Smooth muscle cell (in vitro differentiated cells): ENCODE data around the gene SLIT3. TPM values are rescaled to one million over a fixed set of nuclear protein-coding genes. Genes with fewer than 3 reads are reported as not detected.

Source experiments
- DNase-seq: peaks from one replicate; lab custom pipeline; 2025; ENCODE audit not compliant: unreplicated experiment; lab: John Stamatoyannopoulos, UW
- H2AFZ ChIP-seq: fragments of 200-600 bp; sonication (generic); 2 replicates; pipeline ENCODE4 v1.6.0; 2016; ENCODE audit warnings: antibody characterized with exemption, low read depth, mild to moderate bottlenecking
- H3F3A ChIP-seq: fragments of 200-600 bp; sonication (generic); 2 replicates; pipeline ENCODE4 v1.6.0; 2017; ENCODE audit warnings: antibody characterized with exemption, low read depth
- H3K27ac ChIP-seq: fragments of 200-600 bp; sonication (generic); 2 replicates; pipeline ENCODE4 v1.5.1; 2016; ENCODE audit warnings: low read depth, mild to moderate bottlenecking
- H3K27me3 ChIP-seq: fragments of 200-600 bp; sonication (generic); 2 replicates; pipeline ENCODE4 v1.6.1; 2016; ENCODE audit warnings: low read depth, mild to moderate bottlenecking
- H3K36me3 ChIP-seq: fragments of 200-600 bp; sonication (generic); 2 replicates; pipeline ENCODE4 v1.5.1; 2016; ENCODE audit warnings: low read depth
- H3K4me1 ChIP-seq: fragments of 200-600 bp; sonication (generic); 2 replicates; pipeline ENCODE4 v1.5.1; 2016; ENCODE audit warnings: low read depth
- H3K4me2 ChIP-seq: fragments of 200-600 bp; sonication (generic); 2 replicates; pipeline ENCODE4 v1.6.0; 2016; ENCODE audit warnings: mild to moderate bottlenecking
- H3K4me3 ChIP-seq: fragments of 200-600 bp; sonication (generic); 2 replicates; pipeline ENCODE4 v1.5.1; 2016; ENCODE audit warnings: mild to moderate bottlenecking
- H3K79me2 ChIP-seq: fragments of 200-600 bp; sonication (generic); 2 replicates; pipeline ENCODE4 v1.6.0; 2016; ENCODE audit warnings: low read depth, mild to moderate bottlenecking
- H3K9ac ChIP-seq: fragments of 200-600 bp; sonication (generic); 2 replicates; pipeline ENCODE4 v1.6.0; 2016; ENCODE audit warnings: low read depth
- H3K9me3 ChIP-seq: fragments of 200-600 bp; sonication (generic); replicated peaks from 2 replicates; pipeline ENCODE4 v1.5.1; 2016; ENCODE audit warnings: low read depth
- H4K20me1 ChIP-seq: fragments of 200-600 bp; sonication (generic); 2 replicates; pipeline ENCODE4 v1.6.0; 2016; ENCODE audit warnings: low read depth
- CTCF ChIP-seq: fragments of 200-600 bp; sonication (generic); IDR thresholded peaks from 2 replicates; pipeline ENCODE4 v1.5.1; 2017; ENCODE audit warnings: borderline replicate concordance, mild to moderate bottlenecking, antibody characterized with exemption; ENCODE audit not compliant: insufficient read depth, poor library complexity, severe bottlenecking
- WGBS: methylation state at CpG from one replicate; pipeline ENCODE4 v1.1.7; 2016; ENCODE audit warnings: low lambda C conversion rate; 5-methylcytosine and 5-hydroxymethylcytosine counted together
- polyA plus RNA-seq: library from polyadenylated mRNA; unstranded; fragments of >200 nt; fragmentation: Nextera tagmentation; extraction: Ambion mirVana; gene quantifications from 2 replicates; pipeline ENCODE4 v1.2.1, GENCODE V29; 2016
- total RNA-seq: library from RNA; depleted of rRNA; stranded (reverse); fragments of >200 nt; gene quantifications from 2 replicates; pipeline ENCODE4 v1.2.3, GENCODE V29; 2014

SLIT3 gene
- total and polyA plus RNA-seq, 2 experiments from 2014 or later = 25.4 to 29.5 TPM

GRCh38 chr5:168893283-168893682, 407.7 kb downstream of the SLIT3 start:
- H3K4me3 ChIP-seq = no peak overlapping the region
- no peak overlapping the region for H3K4me2 ChIP-seq
- no peaks in the 10 kb centered on the region for H3K4me1 ChIP-seq
- no peaks in the 10 kb centered on the region for H3K36me3 ChIP-seq
- TF ChIP-seq CTCF = no peak
- DNase-seq = no peak
- no peak overlapping the region for H3K27ac ChIP-seq
- no peak overlapping the region for H2AFZ ChIP-seq
- no peaks in the 10 kb centered on the region for H3K27me3 ChIP-seq
- no peaks in the 10 kb centered on the region for H3K9me3 ChIP-seq
- H3K79me2 ChIP-seq = no peaks in the 10 kb centered on the region
- H4K20me1 ChIP-seq = no peaks in the 10 kb centered on the region
- no peak overlapping the region for H3K9ac ChIP-seq
- 88% methylated on average over 4 of the region's 4 CpGs for WGBS
- H3F3A ChIP-seq = no peaks in the 10 kb centered on the region

- H2AFZ ChIP-seq = no peak overlapping the region
- H3K9ac ChIP-seq = no peak overlapping the region
- H3K9me3 ChIP-seq = no peaks in the 10 kb centered on the region
- 79% methylated on average over 5 of the region's 5 CpGs for WGBS
- no peaks in the 10 kb centered on the region for H3K79me2 ChIP-seq
- no peaks in the 10 kb centered on the region for H3K27me3 ChIP-seq
- H3K36me3 ChIP-seq = no peaks in the 10 kb centered on the region
- H3K4me3 ChIP-seq = no peak overlapping the region
- H3K27ac ChIP-seq = no peak overlapping the region
- no peak overlapping the region for H3K4me2 ChIP-seq
- no peaks in the 10 kb centered on the region for H4K20me1 ChIP-seq
- no peaks in the 10 kb centered on the region for H3F3A ChIP-seq
- no peak for DNase-seq
- no peaks in the 10 kb centered on the region for H3K4me1 ChIP-seq
- no peak for TF ChIP-seq CTCF
Measured at GRCh38 chr5:168892618-168893186, 408.2 kb downstream of the SLIT3 start.

DNA sequence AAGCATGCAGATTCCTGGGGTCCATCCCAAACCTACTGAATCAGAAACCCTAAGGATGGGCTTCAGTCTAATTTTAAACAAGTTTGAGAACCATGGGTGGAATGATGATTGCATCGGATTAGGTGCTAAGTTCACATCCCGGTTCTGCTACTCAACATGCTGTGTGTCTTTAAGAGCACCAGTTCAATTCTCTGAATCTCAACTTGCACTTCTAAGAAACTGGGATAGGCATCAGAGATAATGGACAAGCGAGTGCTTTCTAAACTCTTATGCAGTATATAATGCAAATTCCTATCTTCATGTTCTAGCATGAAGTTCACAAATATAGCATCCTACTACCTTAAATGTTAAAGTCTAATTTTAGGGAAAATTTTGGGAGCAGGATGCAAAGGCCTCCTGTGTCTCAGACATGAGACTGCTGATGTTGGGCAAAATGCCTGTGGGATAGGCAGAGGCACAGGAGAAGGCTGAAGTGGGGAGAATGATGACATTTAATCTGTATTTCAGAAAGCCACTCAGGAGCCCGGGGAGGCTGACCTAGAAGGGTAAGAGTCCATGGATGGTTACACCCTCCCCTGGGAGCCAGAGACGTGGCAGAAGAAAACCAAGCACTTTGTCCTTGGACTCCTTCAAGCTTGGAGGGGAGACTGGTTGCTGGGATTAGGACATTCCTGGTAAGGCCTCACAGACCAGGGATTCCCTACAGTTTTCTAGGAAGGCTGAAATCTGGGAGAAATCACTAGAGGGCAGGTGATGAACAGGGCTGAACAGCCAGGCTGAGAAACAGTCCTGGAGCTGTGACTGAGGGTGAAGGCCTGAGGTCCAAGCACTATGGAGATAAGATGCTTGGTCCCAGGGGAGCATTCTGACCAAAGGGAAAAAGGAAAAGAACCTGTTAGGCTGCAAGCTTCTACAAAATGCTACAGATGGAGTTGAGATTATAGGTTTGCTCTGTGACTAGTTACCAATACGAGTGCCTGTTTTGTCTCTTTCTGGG, 409.8 kb downstream of the SLIT3 start:
- no peak for TF ChIP-seq CTCF
- no peak for DNase-seq
- peaks cover 3% of the 10 kb centered on the region for H3K4me1 ChIP-seq
- H3K27ac ChIP-seq = no peak overlapping the region
- no peaks in the 10 kb centered on the region for H3F3A ChIP-seq
- H3K9ac ChIP-seq = no peak overlapping the region
- H4K20me1 ChIP-seq = no peaks in the 10 kb centered on the region
- no peak overlapping the region for H3K4me2 ChIP-seq
- no peak overlapping the region for H2AFZ ChIP-seq
- no peaks in the 10 kb centered on the region for H3K27me3 ChIP-seq
- H3K79me2 ChIP-seq = no peaks in the 10 kb centered on the region
- WGBS = 88% methylated on average over 6 of the region's 6 CpGs
- H3K9me3 ChIP-seq = no peaks in the 10 kb centered on the region
- H3K4me3 ChIP-seq = no peak overlapping the region
- no peaks in the 10 kb centered on the region for H3K36me3 ChIP-seq
